ENCODE results near the gene MAGI1.

The MAGI1 gene

GRCh38 chr3:65788461-65788860 is 250.3 kb downstream of the MAGI1 start:
- Histone ChIP-seq H3K4me3 (ENCODE audit: low read length) (no peak overlapping the region), H3K27me3 (ENCODE audit: control insufficient read depth, insufficient read depth, low read length) (no peaks in the 10 kb centered on the region), H3K4me1 (ENCODE audit: control insufficient read depth, insufficient read depth, low read length) (peaks cover 3% of the 10 kb centered on the region), H3K9ac (ENCODE audit: low read length) (no peak overlapping the region), H3K36me3 (ENCODE audit: control insufficient read depth, insufficient read depth, low read length) (no peaks in the 10 kb centered on the region), H3K27ac (ENCODE audit: low read depth, low read length) (no peak overlapping the region)

DNA sequence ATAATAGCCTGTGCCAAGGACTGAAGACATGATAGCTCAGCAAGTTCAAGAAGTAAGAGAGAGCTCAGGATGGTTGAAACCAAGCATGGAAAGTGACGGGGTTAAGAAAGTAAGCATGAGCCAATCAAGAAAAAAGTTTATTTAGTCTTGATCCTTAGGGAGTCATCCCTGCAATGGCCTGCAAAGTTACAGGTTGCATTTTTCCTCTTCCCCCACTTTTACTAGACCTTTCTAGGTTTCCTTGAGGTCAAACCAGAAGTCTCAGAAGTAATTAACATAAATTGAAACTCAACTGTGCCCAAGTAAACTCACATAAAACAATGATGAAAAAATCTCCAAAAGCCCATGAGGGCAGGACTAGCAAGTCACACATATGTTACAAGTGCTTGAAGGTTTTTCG is 250.9 kb downstream of the MAGI1 start:
- H3K4me3 ChIP-seq (ENCODE audit: low read length) = no peak overlapping the region
- no peaks in the 10 kb centered on the region for H3K36me3 ChIP-seq (ENCODE audit: control insufficient read depth, insufficient read depth, low read length)
- no peak overlapping the region for H3K9ac ChIP-seq (ENCODE audit: low read length)
- H3K27me3 ChIP-seq (ENCODE audit: control insufficient read depth, insufficient read depth, low read length) = no peaks in the 10 kb centered on the region
- peaks cover 3% of the 10 kb centered on the region for H3K4me1 ChIP-seq (ENCODE audit: control insufficient read depth, insufficient read depth, low read length)
- no peak overlapping the region for H3K27ac ChIP-seq (ENCODE audit: low read depth, low read length)

DNA sequence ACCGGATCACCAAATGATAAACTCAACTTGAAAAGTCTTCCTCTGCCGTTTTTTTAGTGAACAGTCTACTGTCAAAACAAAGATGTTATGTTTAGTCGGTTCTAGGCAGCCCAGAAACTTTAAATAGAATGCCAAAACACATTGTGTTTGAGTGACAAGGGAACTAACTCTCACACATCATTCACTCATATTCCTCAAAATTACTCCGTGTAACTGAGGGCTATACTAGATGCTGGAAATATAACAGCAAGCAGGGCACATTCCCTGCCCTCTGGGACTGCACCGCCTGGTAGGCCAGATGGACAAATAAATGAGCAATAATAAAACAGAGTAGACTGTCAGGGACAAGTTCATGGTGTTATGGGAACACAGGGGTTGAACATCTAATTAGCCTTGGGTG is 251.4 kb downstream of the MAGI1 start:
- Histone ChIP-seq H3K27ac (ENCODE audit: low read depth, low read length) (no peak overlapping the region), H3K4me1 (ENCODE audit: control insufficient read depth, insufficient read depth, low read length) (peaks cover 3% of the 10 kb centered on the region), H3K4me3 (ENCODE audit: low read length) (no peak overlapping the region), H3K36me3 (ENCODE audit: control insufficient read depth, insufficient read depth, low read length) (no peaks in the 10 kb centered on the region), H3K9ac (ENCODE audit: low read length) (no peak overlapping the region), H3K27me3 (ENCODE audit: control insufficient read depth, insufficient read depth, low read length) (no peaks in the 10 kb centered on the region)

GRCh38 chr3:65786890-65787289 is 251.8 kb downstream of the MAGI1 start:
- H3K9ac ChIP-seq (ENCODE audit: low read length) = no peak overlapping the region
- H3K4me3 ChIP-seq (ENCODE audit: low read length) = no peak overlapping the region
- no peaks in the 10 kb centered on the region for H3K27me3 ChIP-seq (ENCODE audit: control insufficient read depth, insufficient read depth, low read length)
- no peaks in the 10 kb centered on the region for H3K36me3 ChIP-seq (ENCODE audit: control insufficient read depth, insufficient read depth, low read length)
- H3K4me1 ChIP-seq (ENCODE audit: control insufficient read depth, insufficient read depth, low read length) = peaks cover 3% of the 10 kb centered on the region
- H3K27ac ChIP-seq (ENCODE audit: low read depth, low read length) = no peak overlapping the region

GRCh38 chr3:65785065-65785645 is 253.6 kb downstream of the MAGI1 start:
- H3K4me3 ChIP-seq (ENCODE audit: low read length) = no peak overlapping the region
- H3K27ac ChIP-seq (ENCODE audit: low read depth, low read length) = no peak overlapping the region
- no peaks in the 10 kb centered on the region for H3K36me3 ChIP-seq (ENCODE audit: control insufficient read depth, insufficient read depth, low read length)
- peaks cover 3% of the 10 kb centered on the region for H3K4me1 ChIP-seq (ENCODE audit: control insufficient read depth, insufficient read depth, low read length)
- no peaks in the 10 kb centered on the region for H3K27me3 ChIP-seq (ENCODE audit: control insufficient read depth, insufficient read depth, low read length)
- no peak overlapping the region for H3K9ac ChIP-seq (ENCODE audit: low read length)

DNA sequence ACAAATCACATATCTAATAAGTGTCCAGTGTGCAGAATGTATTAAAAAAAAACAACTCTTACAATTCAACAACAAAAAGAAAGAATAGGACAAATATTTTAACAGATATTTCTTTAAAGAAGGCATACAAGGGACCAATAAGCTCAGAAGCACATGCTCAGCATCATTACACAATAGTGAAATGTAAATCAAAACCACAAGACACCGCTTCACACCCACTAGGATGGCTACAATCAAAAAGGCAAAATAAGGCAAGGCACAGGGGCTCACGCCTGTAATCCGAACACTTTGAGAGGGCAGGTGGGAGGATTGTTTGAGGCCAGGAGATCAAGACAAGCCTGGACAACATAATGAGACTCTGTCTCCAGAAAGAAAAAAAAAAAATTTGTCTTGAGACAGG is 255.6 kb downstream of the MAGI1 start:
- Histone ChIP-seq H3K4me1 (ENCODE audit: control insufficient read depth, insufficient read depth, low read length) (peaks cover 3% of the 10 kb centered on the region), H3K36me3 (ENCODE audit: control insufficient read depth, insufficient read depth, low read length) (no peaks in the 10 kb centered on the region), H3K4me3 (ENCODE audit: low read length) (no peak overlapping the region), H3K27me3 (ENCODE audit: control insufficient read depth, insufficient read depth, low read length) (no peaks in the 10 kb centered on the region), H3K9ac (ENCODE audit: low read length) (no peak overlapping the region), H3K27ac (ENCODE audit: low read depth, low read length) (no peak overlapping the region)

- Histone ChIP-seq H3K4me3 (ENCODE audit: low read length) (no peak overlapping the region), H3K4me1 (ENCODE audit: control insufficient read depth, insufficient read depth, low read length) (no peaks in the 10 kb centered on the region), H3K9ac (ENCODE audit: low read length) (no peak overlapping the region), H3K36me3 (ENCODE audit: control insufficient read depth, insufficient read depth, low read length) (no peaks in the 10 kb centered on the region), H3K27ac (ENCODE audit: low read depth, low read length) (no peak overlapping the region), H3K27me3 (ENCODE audit: control insufficient read depth, insufficient read depth, low read length) (no peaks in the 10 kb centered on the region)
These were observed 257.1 kb downstream of the MAGI1 start for GRCh38 chr3:65781594-65781993.

GRCh38 chr3:65779390-65779789 is 259.3 kb downstream of the MAGI1 start:
- no peak overlapping the region for H3K27ac ChIP-seq (ENCODE audit: low read depth, low read length)
- H3K4me3 ChIP-seq (ENCODE audit: low read length) = no peak overlapping the region
- H3K36me3 ChIP-seq (ENCODE audit: control insufficient read depth, insufficient read depth, low read length) = no peaks in the 10 kb centered on the region

GRCh38 chr3:65778968-65779367 is 259.8 kb downstream of the MAGI1 start:
- H3K4me1 ChIP-seq (ENCODE audit: control insufficient read depth, insufficient read depth, low read length) = no peaks in the 10 kb centered on the region
- no peak overlapping the region for H3K4me3 ChIP-seq (ENCODE audit: low read length)
- H3K36me3 ChIP-seq (ENCODE audit: control insufficient read depth, insufficient read depth, low read length) = no peaks in the 10 kb centered on the region
- H3K9ac ChIP-seq (ENCODE audit: low read length) = no peak overlapping the region
- H3K27me3 ChIP-seq (ENCODE audit: control insufficient read depth, insufficient read depth, low read length) = no peaks in the 10 kb centered on the region
- no peak overlapping the region for H3K27ac ChIP-seq (ENCODE audit: low read depth, low read length)

More at GRCh38 chr3:65779390-65779789, 259.3 kb downstream of the MAGI1 start:
- Histone ChIP-seq H3K9ac (ENCODE audit: low read length) (no peak overlapping the region), H3K27me3 (ENCODE audit: control insufficient read depth, insufficient read depth, low read length) (no peaks in the 10 kb centered on the region), H3K4me1 (ENCODE audit: control insufficient read depth, insufficient read depth, low read length) (no peaks in the 10 kb centered on the region)

- H3K4me3 ChIP-seq (ENCODE audit: low read length) = no peak overlapping the region
- H3K9ac ChIP-seq (ENCODE audit: low read length) = no peak overlapping the region
- no peak overlapping the region for H3K27ac ChIP-seq (ENCODE audit: low read depth, low read length)
- H3K36me3 ChIP-seq (ENCODE audit: control insufficient read depth, insufficient read depth, low read length) = no peaks in the 10 kb centered on the region
- H3K4me1 ChIP-seq (ENCODE audit: control insufficient read depth, insufficient read depth, low read length) = no peaks in the 10 kb centered on the region
- H3K27me3 ChIP-seq (ENCODE audit: control insufficient read depth, insufficient read depth, low read length) = no peaks in the 10 kb centered on the region
These were observed 261.7 kb downstream of the MAGI1 start for GRCh38 chr3:65777050-65777449.

DNA sequence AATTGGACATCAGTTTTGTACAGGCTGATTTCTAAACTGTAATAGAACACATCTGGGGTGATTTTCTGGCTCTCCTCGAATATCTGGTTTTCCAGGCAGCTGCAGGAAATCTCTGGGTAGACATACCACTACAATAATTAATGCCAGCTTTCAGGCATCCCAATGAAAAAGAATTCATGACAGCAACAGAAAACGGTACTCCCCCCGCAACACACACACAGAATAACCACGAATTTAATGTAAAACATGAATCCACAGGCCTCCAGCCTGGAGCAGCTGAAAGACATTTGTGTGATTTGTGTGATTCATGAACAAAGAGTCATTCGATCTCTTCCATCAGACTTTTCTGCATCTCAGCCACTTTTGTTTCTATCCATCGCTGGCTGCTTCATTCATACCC is 262.2 kb downstream of the MAGI1 start:
- H3K27ac ChIP-seq (ENCODE audit: low read depth, low read length) = no peak overlapping the region
- no peak overlapping the region for H3K4me3 ChIP-seq (ENCODE audit: low read length)
- no peaks in the 10 kb centered on the region for H3K27me3 ChIP-seq (ENCODE audit: control insufficient read depth, insufficient read depth, low read length)
- H3K4me1 ChIP-seq (ENCODE audit: control insufficient read depth, insufficient read depth, low read length) = no peaks in the 10 kb centered on the region
- no peaks in the 10 kb centered on the region for H3K36me3 ChIP-seq (ENCODE audit: control insufficient read depth, insufficient read depth, low read length)
- no peak overlapping the region for H3K9ac ChIP-seq (ENCODE audit: low read length)

DNA sequence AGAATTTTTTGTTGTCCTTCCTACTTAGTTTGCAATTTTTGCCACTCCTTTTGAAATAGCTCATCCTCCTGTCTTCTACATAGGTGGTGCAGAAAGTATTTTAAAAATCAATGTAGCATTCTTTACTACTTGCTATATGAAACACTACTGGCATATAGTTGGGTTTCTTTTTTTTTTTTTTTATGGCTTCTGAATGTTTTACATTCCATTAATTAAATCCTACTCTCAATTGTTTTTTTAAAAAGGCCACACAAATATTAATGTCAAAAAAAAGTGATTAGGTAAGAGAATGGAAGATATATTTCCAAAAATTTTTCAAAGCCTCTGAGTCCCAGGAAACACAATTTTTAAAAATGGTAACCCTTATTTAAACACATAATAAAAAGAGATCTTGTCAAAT is 262.6 kb downstream of the MAGI1 start:
- no peak overlapping the region for H3K27ac ChIP-seq (ENCODE audit: low read depth, low read length)
- no peaks in the 10 kb centered on the region for H3K36me3 ChIP-seq (ENCODE audit: control insufficient read depth, insufficient read depth, low read length)
- no peak overlapping the region for H3K4me3 ChIP-seq (ENCODE audit: low read length)
- no peaks in the 10 kb centered on the region for H3K4me1 ChIP-seq (ENCODE audit: control insufficient read depth, insufficient read depth, low read length)
- no peaks in the 10 kb centered on the region for H3K27me3 ChIP-seq (ENCODE audit: control insufficient read depth, insufficient read depth, low read length)
- no peak overlapping the region for H3K9ac ChIP-seq (ENCODE audit: low read length)

DNA sequence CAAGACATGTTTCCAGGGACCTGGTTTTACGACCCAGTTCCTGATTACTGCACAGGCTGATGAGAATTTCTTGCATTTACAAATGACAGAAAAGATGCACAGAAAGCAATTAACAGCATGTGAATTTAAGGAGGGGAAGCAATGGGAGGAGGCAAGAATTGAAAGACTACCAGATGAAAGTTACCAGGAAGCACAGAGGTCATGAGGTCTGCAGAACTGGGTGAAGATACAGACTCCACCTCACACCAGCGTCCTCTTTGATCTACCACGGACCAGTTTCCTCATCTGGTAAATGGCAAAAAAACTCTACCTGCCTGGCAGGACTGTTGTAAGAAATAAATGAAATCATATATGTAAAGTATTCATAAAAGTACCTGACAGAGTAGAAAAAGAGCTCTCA is 266.0 kb downstream of the MAGI1 start:
- Histone ChIP-seq H3K36me3 (ENCODE audit: control insufficient read depth, insufficient read depth, low read length) (no peaks in the 10 kb centered on the region), H3K4me3 (ENCODE audit: low read length) (no peak overlapping the region), H3K27ac (ENCODE audit: low read depth, low read length) (no peak overlapping the region), H3K27me3 (ENCODE audit: control insufficient read depth, insufficient read depth, low read length) (no peaks in the 10 kb centered on the region), H3K4me1 (ENCODE audit: control insufficient read depth, insufficient read depth, low read length) (no peaks in the 10 kb centered on the region), H3K9ac (ENCODE audit: low read length) (no peak overlapping the region)
